Midbrain (tissue), 1 donor: ENCODE results near the gene OST4.
"Not testable (repeated sequence)": the region's sequence is repeated elsewhere in the genome, so short reads cannot be mapped to it uniquely, and the experiment has no call there.

Experiments
- DNase-seq: peaks from one replicate; lab custom pipeline; 2025; lab: John Stamatoyannopoulos, UW

Gene OST4

GRCh38 chr2:27071277-27071989 lies at the start of gene OST4:
OST4 (minus strand) TSS chr2:27071654.
- DNase-seq: peak; percentile 96

- not testable (repeated sequence) for DNase-seq
These were observed 47.8 kb upstream of the OST4 start for GRCh38 chr2:27119330-27119670.

GRCh38 chr2:27118525-27119329 lies 47.3 kb upstream of the OST4 start, which contains the start of gene CGREF1:
CGREF1 (minus strand) TSS chr2:27119128; CDS start chr2:27104366, 14,762 bp downstream.
- no peak for DNase-seq

GRCh38 chr2:27117995-27118524 lies 46.6 kb upstream of the OST4 start:
- DNase-seq: no peak

- DNase-seq: no peak
These were observed 44.1 kb upstream of the OST4 start for GRCh38 chr2:27115519-27115918.

GRCh38 chr2:27111392-27112078 lies 40.1 kb upstream of the OST4 start:
- not testable (repeated sequence) for DNase-seq

- not testable (repeated sequence) for DNase-seq
These were observed 39.3 kb upstream of the OST4 start for GRCh38 chr2:27110603-27111352.

- DNase-seq: no peak
These were observed 37.6 kb upstream of the OST4 start for GRCh38 chr2:27109083-27109482.

- DNase-seq: no peak
These were observed 36.8 kb upstream of the OST4 start for GRCh38 chr2:27108221-27108620.

GRCh38 chr2:27105981-27106380 lies 34.5 kb upstream of the OST4 start:
- DNase-seq: no peak

- no peak for DNase-seq
These were observed 30.9 kb upstream of the OST4 start for GRCh38 chr2:27102329-27102728.

GRCh38 chr2:27100036-27100435 lies 28.6 kb upstream of the OST4 start:
- no peak for DNase-seq

- DNase-seq: no peak
These were observed 28.0 kb upstream of the OST4 start for GRCh38 chr2:27099334-27099955.

GRCh38 chr2:27097341-27097740 lies 25.9 kb upstream of the OST4 start:
- no peak for DNase-seq

- DNase-seq: no peak
These were observed 25.4 kb upstream of the OST4 start for GRCh38 chr2:27096748-27097297.

GRCh38 chr2:27095745-27096651 lies 24.5 kb upstream of the OST4 start:
- peak; percentile 79 for DNase-seq

GRCh38 chr2:27095427-27095744 lies 23.9 kb upstream of the OST4 start:
- DNase-seq: no peak

GRCh38 chr2:27094353-27094984 lies 23.0 kb upstream of the OST4 start:
- DNase-seq: no peak
